Esophagus squamous epithelium (tissue), 4 donors: ENCODE results near the gene MRFAP1L1.

Source experiments
- CTCF ChIP-seq, 6 experiments: fragments of 450-650 bp in 4 of 6; fragments of 200-600 bp in 2 of 6; sonication (generic) in 2 of 6; IDR thresholded peaks; one replicate each; pipeline ENCODE4 v1.5.1; 2016 to 2019; ENCODE audit warnings: antibody characterized with exemption in 6 of 6, mild to moderate bottlenecking in 4 of 6, moderate library complexity in 4 of 6
- POLR2A ChIP-seq, 4 donors: fragments of 450-650 bp; IDR thresholded peaks; one replicate each; pipeline ENCODE4 v1.6.1; 2017; ENCODE audit warnings: antibody characterized with exemption in 4 of 4, mild to moderate bottlenecking in 4 of 4, moderate library complexity in 3 of 4

- TF ChIP-seq CTCF (IDR thresholded peaks at IDR 0.05) (no peak), POLR2A (IDR thresholded peaks at IDR 0.05) (no peak)
Observed at GRCh38 chr4:6734165-6734786, 24.6 kb upstream of the MRFAP1L1 start.
